IMR-90 (cell line): ENCODE data around the gene POU2F2. TPM values are rescaled to one million over a fixed set of nuclear protein-coding genes. Genes with fewer than 3 reads are reported as not detected.

Source experiments
- ATAC-seq: fragments of 200-7000 bp; cut with Tn5 transposase; 2 replicates; pipeline ENCODE4 v1.9.1; 2020; ENCODE audit warnings: low read depth, mild to moderate bottlenecking, moderate library complexity
- BruUV-seq: library from RNA; stranded (reverse); fragments of 400-500 nt; replicated peaks from 2 replicates; lab custom pipeline; 2021; lab: Mats Ljungman, UMichigan
- CTCF ChIA-PET: fragments of 300-600 bp; formaldehyde crosslinking; extraction: SDS; loops from one replicate; lab custom pipeline; 2021; ENCODE audit warnings: antibody characterized with exemption; lab: Yijun Ruan, JAX
- POLR2A ChIA-PET: fragments of 300-600 bp; sonication (Branson Sonifier 250); formaldehyde crosslinking; loops from one replicate; lab custom pipeline; 2022; ENCODE audit warnings: antibody characterized with exemption; ENCODE audit not compliant: unreplicated experiment; lab: Charles Lee
- DNase-seq: peaks from one replicate; pipeline ENCODE4 v3.0.0; 2013
- H2AFZ ChIP-seq: replicated peaks from 2 replicates; pipeline ENCODE3; 2013; ENCODE audit warnings: low read length, mild to moderate bottlenecking; ENCODE audit not compliant: poor library complexity
- H2AK5ac ChIP-seq: 2 replicates; pipeline ENCODE4 v1.6.1; 2013; ENCODE audit warnings: low read depth, low read length, inconsistent platforms
- H2AK9ac ChIP-seq: replicated peaks from 2 replicates; pipeline ENCODE3; 2013; ENCODE audit warnings: mild to moderate bottlenecking, low read depth, low read length, moderate library complexity; ENCODE audit not compliant: poor library complexity
- H2BK120ac ChIP-seq: 2 replicates; pipeline ENCODE4 v1.6.1; 2013; ENCODE audit warnings: low read depth, low read length, inconsistent platforms
- H2BK15ac ChIP-seq: 3 replicates; pipeline ENCODE4 v1.6.1; 2013; ENCODE audit warnings: low read depth, low read length, inconsistent platforms
- H2BK20ac ChIP-seq: 2 replicates; pipeline ENCODE4 v1.6.1; 2013; ENCODE audit warnings: low read depth, mild to moderate bottlenecking, inconsistent platforms, low read length, moderate library complexity
- H2BK5ac ChIP-seq: 2 replicates; pipeline ENCODE4 v1.6.1; 2013; ENCODE audit warnings: mild to moderate bottlenecking, low read depth, low read length, inconsistent platforms; ENCODE audit not compliant: poor library complexity, severe bottlenecking
- H3K14ac ChIP-seq: replicated peaks from 2 replicates; pipeline ENCODE4 v1.6.1; 2013; ENCODE audit warnings: low read depth, low read length, inconsistent platforms
- H3K18ac ChIP-seq: 2 replicates; pipeline ENCODE4 v1.6.1; 2013; ENCODE audit warnings: low read depth, low read length, control low read depth
- H3K23ac ChIP-seq: 2 replicates; pipeline ENCODE4 v1.6.1; 2013; ENCODE audit warnings: low read depth, low read length, inconsistent platforms
- H3K27ac ChIP-seq: 2 replicates; pipeline ENCODE4 v1.5.1; 2013; ENCODE audit warnings: mild to moderate bottlenecking, control low read depth, low read length; ENCODE audit not compliant: insufficient read depth
- H3K27me3 ChIP-seq: 2 replicates; pipeline ENCODE4 v1.6.1; 2013; ENCODE audit warnings: low read length; ENCODE audit not compliant: control insufficient read depth, insufficient read depth
- H3K36me3 ChIP-seq: 2 replicates; pipeline ENCODE4 v1.6.1; 2013; ENCODE audit warnings: low read length, mixed read lengths; ENCODE audit not compliant: control insufficient read depth, insufficient read depth
- H3K4ac ChIP-seq: 2 replicates; pipeline ENCODE4 v1.6.1; 2013; ENCODE audit warnings: low read depth, low read length, inconsistent platforms
- H3K4me1 ChIP-seq: 2 replicates; pipeline ENCODE4 v1.6.1; 2013; ENCODE audit warnings: low read length, mixed read lengths; ENCODE audit not compliant: control insufficient read depth, insufficient read depth
- H3K4me2 ChIP-seq: 2 replicates; pipeline ENCODE4 v1.6.1; 2013; ENCODE audit warnings: low read depth, mild to moderate bottlenecking, control low read depth, low read length, moderate library complexity
- H3K4me3 ChIP-seq: 2 replicates; pipeline ENCODE4 v1.5.1; 2013; ENCODE audit warnings: low read depth, mild to moderate bottlenecking, control low read depth, low read length, moderate library complexity; ENCODE audit not compliant: insufficient read depth
- H3K56ac ChIP-seq: 2 replicates; pipeline ENCODE4 v1.6.1; 2013; ENCODE audit warnings: low read length, inconsistent platforms; ENCODE audit not compliant: insufficient read depth; ENCODE audit errors: extremely low read depth
- H3K79me1 ChIP-seq, 2 experiments: 2 replicates each; pipeline ENCODE4 v1.6.1; 2013; ENCODE audit warnings: low read length in 2 of 2, inconsistent platforms in 1 of 2, low read depth in 1 of 2
- H3K9ac ChIP-seq: 2 replicates; pipeline ENCODE4 v1.6.1; 2013; ENCODE audit warnings: low read depth, low read length, control low read depth
- H3K9me1 ChIP-seq: 2 replicates; pipeline ENCODE4 v1.6.1; 2013; ENCODE audit warnings: low read length, inconsistent platforms; ENCODE audit not compliant: insufficient read depth
- H3K9me3 ChIP-seq: 2 replicates; pipeline ENCODE4 v1.6.1; 2013; ENCODE audit warnings: low read length; ENCODE audit not compliant: control insufficient read depth, insufficient read depth
- H4K20me1 ChIP-seq: 2 replicates; pipeline ENCODE4 v1.6.1; 2013; ENCODE audit warnings: low read length, inconsistent platforms; ENCODE audit not compliant: insufficient read depth
- H4K5ac ChIP-seq: 2 replicates; pipeline ENCODE4 v1.6.1; 2013; ENCODE audit warnings: mild to moderate bottlenecking, low read depth, low read length, control low read depth
- H4K8ac ChIP-seq, 2 experiments: 2 replicates each; pipeline ENCODE4 v1.6.1; 2013; ENCODE audit warnings: low read depth in 2 of 2, low read length in 2 of 2, control low read depth in 1 of 2, inconsistent platforms in 1 of 2
- H4K91ac ChIP-seq: 2 replicates; pipeline ENCODE4 v1.6.1; 2013; ENCODE audit warnings: low read depth, low read length, inconsistent platforms; ENCODE audit not compliant: insufficient read depth
- BHLHE40 ChIP-seq: fragments of 150-350 bp; IDR thresholded peaks from 2 replicates; pipeline ENCODE4 v1.6.1; 2016; ENCODE audit warnings: mild to moderate bottlenecking, low read depth, low read length
- CEBPB ChIP-seq: IDR thresholded peaks from 2 replicates; pipeline ENCODE4 v1.6.1; 2012; ENCODE audit warnings: low read depth, low read length, improper control_type of control experiment
- CHD1 ChIP-seq: IDR thresholded peaks from 2 replicates; pipeline ENCODE4 v1.6.1; 2012; ENCODE audit warnings: low read depth, low read length, improper control_type of control experiment
- CTCF ChIP-seq: conservative IDR thresholded peaks from 2 replicates; pipeline ENCODE4 v1.5.1; 2012; ENCODE audit warnings: mild to moderate bottlenecking, low read depth, low read length, improper control_type of control experiment
- ELK1 ChIP-seq: fragments of 150-350 bp; IDR thresholded peaks from 2 replicates; pipeline ENCODE4 v1.6.1; 2016; ENCODE audit warnings: low read depth, mild to moderate bottlenecking, low read length, moderate library complexity, borderline replicate concordance
- FOS ChIP-seq: fragments of 150-350 bp; IDR thresholded peaks from 2 replicates; pipeline ENCODE4 v1.6.1; 2016; ENCODE audit warnings: low read depth, low read length
- MAFK ChIP-seq: IDR thresholded peaks from 2 replicates; pipeline ENCODE4 v1.6.1; 2012; ENCODE audit warnings: low read depth, low read length, improper control_type of control experiment
- MAZ ChIP-seq: IDR thresholded peaks from 2 replicates; pipeline ENCODE4 v1.6.1; 2012; ENCODE audit warnings: low read depth, mild to moderate bottlenecking, low read length, improper control_type of control experiment, moderate library complexity, borderline replicate concordance
- MXI1 ChIP-seq: IDR thresholded peaks from 2 replicates; pipeline ENCODE4 v1.6.1; 2012; ENCODE audit warnings: low read depth, mild to moderate bottlenecking, low read length, moderate library complexity, borderline replicate concordance
- NFE2L2 ChIP-seq: fragments of 150-350 bp; IDR thresholded peaks from 2 replicates; pipeline ENCODE4 v1.6.1; 2016; ENCODE audit warnings: low read depth, mild to moderate bottlenecking, low read length
- POLR2A ChIP-seq: IDR thresholded peaks from 2 replicates; pipeline ENCODE4 v1.6.1; 2012; ENCODE audit warnings: mild to moderate bottlenecking, low read depth, low read length
- RAD21 ChIP-seq: IDR thresholded peaks from 2 replicates; pipeline ENCODE4 v1.6.1; 2012; ENCODE audit warnings: low read length, improper control_type of control experiment
- RCOR1 ChIP-seq: IDR thresholded peaks from 2 replicates; pipeline ENCODE4 v1.6.1; 2012; ENCODE audit warnings: mild to moderate bottlenecking, low read length, improper control_type of control experiment; ENCODE audit not compliant: insufficient replicate concordance
- RFX5 ChIP-seq: IDR thresholded peaks from 2 replicates; pipeline ENCODE4 v1.8.0; 2012; ENCODE audit warnings: low read depth, mild to moderate bottlenecking, low read length, moderate library complexity
- SMC3 ChIP-seq: fragments of 150-350 bp; IDR thresholded peaks from 2 replicates; pipeline ENCODE4 v1.6.1; 2016; ENCODE audit warnings: low read depth, mild to moderate bottlenecking, antibody characterized with exemption, low read length, moderate library complexity
- USF2 ChIP-seq: fragments of 150-350 bp; IDR thresholded peaks from 2 replicates; pipeline ENCODE4 v1.6.1; 2017; ENCODE audit warnings: mild to moderate bottlenecking, antibody characterized with exemption, low read length, low read depth
- WGBS, 2 experiments: methylation state at CpG; one replicate each; pipeline versions ENCODE4 v1.1.5 to v1.1.7; 2013; ENCODE audit warnings: missing lambda C conversion rate in 2 of 2; ENCODE audit not compliant: insufficient read length in 1 of 2; ENCODE audit errors: extremely low coverage in 2 of 2; 5-methylcytosine and 5-hydroxymethylcytosine counted together
- dilution Hi-C: fragments of 300-500 bp; cut with HindIII; formaldehyde crosslinking; loops from one replicate; pipeline ENCODE4 v1.14.3; 2018; ENCODE audit warnings: low sequenced_read_pairs; ENCODE audit not compliant: unreplicated experiment
- in situ Hi-C: fragments of 300-500 bp; cut with MboI; formaldehyde crosslinking; loops from 3 replicates; pipeline ENCODE4 v1.14.3; 2019; ENCODE audit warnings: low sequenced_read_pairs, inconsistent platforms, mixed read lengths
- intact Hi-C: fragments of 100-400 bp; cut with micrococcal nuclease; formaldehyde crosslinking; loops from 2 replicates; pipeline ENCODE4 v1.10.0; 2022
- polyA plus RNA-seq, 3 experiments: library from polyadenylated mRNA; depleted of rRNA; stranded (reverse); fragments of >200 nt; gene quantifications; 2 replicates each; pipeline ENCODE4 v1.2.3, GENCODE V29; 2012; ENCODE audit warnings: low replicate concordance in 1 of 3
- total RNA-seq: library from RNA; depleted of rRNA; stranded (reverse); fragments of >200 nt; gene quantifications from 2 replicates; pipeline ENCODE4 v1.2.3, GENCODE V29; 2012

The POU2F2 gene
- total and polyA plus RNA-seq, 2 of the 4 experiments (the other 2 are of a cell fraction): 0.54 to 5.0 TPM

GRCh38 chr19:42092350-42092749 lies 39.9 kb downstream of the POU2F2 start:
- Histone ChIP-seq H3K4me1 (peaks cover 12% of the 10 kb centered on the region), H3K4me3 (no peak overlapping the region), H4K20me1 (no peaks in the 10 kb centered on the region), H3K36me3 (no peaks in the 10 kb centered on the region), H2AFZ (peak overlapping the region; percentile 39), H2BK120ac (no peak overlapping the region), H3K18ac (no peak overlapping the region), H3K56ac (no peak overlapping the region), H3K9ac (no peak overlapping the region), H3K23ac (no peak overlapping the region), H3K79me1 (peaks cover 0 to 11% of the 10 kb centered on the region in 2 experiments; a peak in 2 of 4 replicates), H2BK5ac (no peak overlapping the region), H3K9me3 (no peaks in the 10 kb centered on the region), H4K8ac (no peak overlapping the region; a peak in 1 of 4 replicates), H3K14ac (no peak overlapping the region), H3K4me2 (no peak overlapping the region), H3K27me3 (no peaks in the 10 kb centered on the region; the same call in 1 of the 2 replicates), H2AK9ac (peak overlapping the region; percentile 15), H4K5ac (no peak overlapping the region), H2AK5ac (no peak overlapping the region), H3K9me1 (peaks cover 10% of the 10 kb centered on the region), H3K27ac (no peak overlapping the region), H2BK20ac (no peak overlapping the region), H3K4ac (no peak overlapping the region; the same call in 1 of the 2 replicates), H4K91ac (no peak overlapping the region), H2BK15ac (no peak overlapping the region)
- dilution Hi-C loops (no loop called here), intact Hi-C loops (no loop called here), in situ Hi-C loops (no loop called here)
- no TSS peak for BruUV-seq
- ChIA-PET POLR2A (no interaction called here), CTCF (no interaction called here)
- no peak for ATAC-seq
- DNase-seq: no peak
- WGBS, 2 experiments: 80% methylated on average over 1 of the region's 5 CpGs; no CpG with 5 or more reads in 1 of the 2 experiments
- TF ChIP-seq FOS (no peak), POLR2A (no peak), ELK1 (no peak), RCOR1 (no peak), MAFK (no peak), RAD21 (peak; percentile 41), RFX5 (no peak), USF2 (no peak), MXI1 (no peak), SMC3 (no peak), NFE2L2 (no peak), CTCF (peak; percentile 46), BHLHE40 (no peak), MAZ (no peak), CHD1 (no peak), CEBPB (no peak)
